Neural cell (in vitro differentiated cells): ENCODE results near the gene ROBO1.

ENCODE experiments used
- EZH2 ChIP-seq: fragments of 200-600, 300-800 bp; shearing (Covaris generic), sonication (generic); IDR thresholded peaks from 2 replicates; pipeline ENCODE4 v1.6.1; 2014; ENCODE audit warnings: antibody characterized with exemption, low read length, borderline replicate concordance, mild to moderate bottlenecking; ENCODE audit not compliant: insufficient read depth, poor library complexity, severe bottlenecking
- MXI1 ChIP-seq: fragments of 450-650 bp; conservative IDR thresholded peaks from 2 replicates; pipeline ENCODE4 v1.6.1; 2014; ENCODE audit warnings: antibody characterized with exemption, mild to moderate bottlenecking; ENCODE audit not compliant: poor library complexity, severe bottlenecking
- POLR2AphosphoS5 ChIP-seq: IDR thresholded peaks from 2 replicates; pipeline ENCODE4 v1.6.1; 2012
- RAD21 ChIP-seq: fragments of 450-650 bp; conservative IDR thresholded peaks from 2 replicates; pipeline ENCODE4 v1.6.1; 2014; ENCODE audit warnings: antibody characterized with exemption, mild to moderate bottlenecking, moderate library complexity
- SMC3 ChIP-seq: fragments of 450-650 bp; conservative IDR thresholded peaks from 2 replicates; pipeline ENCODE4 v1.6.1; 2014; ENCODE audit warnings: antibody characterized with exemption, mild to moderate bottlenecking, moderate library complexity; ENCODE audit not compliant: poor library complexity
- TAF1 ChIP-seq: IDR thresholded peaks from 2 replicates; pipeline ENCODE4 v1.6.1; 2012; ENCODE audit warnings: low read depth
- TF ChIP-seq, protein P1 (sequence below): fragments of 450-650 bp; IDR thresholded peaks from 2 replicates; pipeline ENCODE4 v1.5.1; 2014; ENCODE audit warnings: antibody characterized with exemption, mild to moderate bottlenecking, moderate library complexity; ENCODE audit not compliant: poor library complexity, severe bottlenecking
- TF ChIP-seq, protein P2 (sequence below): IDR thresholded peaks from 2 replicates; pipeline ENCODE4 v1.6.1; 2012; ENCODE audit warnings: borderline replicate concordance

DNA sequence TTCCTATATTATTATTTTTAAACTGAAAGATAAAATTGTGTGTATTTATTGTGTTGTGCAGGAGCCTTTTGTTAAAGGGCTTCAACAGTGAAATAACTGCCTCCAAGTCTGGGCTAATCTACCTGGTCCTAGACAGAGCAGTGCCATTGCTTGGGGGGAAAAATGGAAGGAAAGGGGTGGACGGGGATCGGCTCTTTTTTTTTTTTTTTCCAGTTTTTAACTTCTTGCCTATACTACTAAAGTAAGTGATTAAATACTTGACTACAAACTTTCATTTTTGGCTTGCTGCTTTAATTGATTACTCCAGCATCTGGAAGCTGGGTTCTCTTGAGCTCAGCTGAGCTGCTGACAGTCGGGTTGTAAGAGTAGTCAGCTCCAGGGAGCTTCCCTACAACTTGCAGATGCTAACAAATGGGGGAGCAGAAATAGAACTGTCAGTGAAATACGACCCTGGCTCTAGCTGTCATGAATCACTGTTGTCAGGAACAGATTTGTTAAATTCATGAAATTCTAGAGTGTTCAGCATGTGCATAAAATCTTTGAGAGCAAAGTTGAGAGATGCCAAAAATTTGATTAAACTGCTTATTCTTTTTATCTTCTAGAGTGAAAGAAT, 276.7 kb downstream of the ROBO1 start:
- no peak for TF ChIP-seq POLR2AphosphoS5
- TF ChIP-seq SMC3: no peak
- TF ChIP-seq, protein P1, sequence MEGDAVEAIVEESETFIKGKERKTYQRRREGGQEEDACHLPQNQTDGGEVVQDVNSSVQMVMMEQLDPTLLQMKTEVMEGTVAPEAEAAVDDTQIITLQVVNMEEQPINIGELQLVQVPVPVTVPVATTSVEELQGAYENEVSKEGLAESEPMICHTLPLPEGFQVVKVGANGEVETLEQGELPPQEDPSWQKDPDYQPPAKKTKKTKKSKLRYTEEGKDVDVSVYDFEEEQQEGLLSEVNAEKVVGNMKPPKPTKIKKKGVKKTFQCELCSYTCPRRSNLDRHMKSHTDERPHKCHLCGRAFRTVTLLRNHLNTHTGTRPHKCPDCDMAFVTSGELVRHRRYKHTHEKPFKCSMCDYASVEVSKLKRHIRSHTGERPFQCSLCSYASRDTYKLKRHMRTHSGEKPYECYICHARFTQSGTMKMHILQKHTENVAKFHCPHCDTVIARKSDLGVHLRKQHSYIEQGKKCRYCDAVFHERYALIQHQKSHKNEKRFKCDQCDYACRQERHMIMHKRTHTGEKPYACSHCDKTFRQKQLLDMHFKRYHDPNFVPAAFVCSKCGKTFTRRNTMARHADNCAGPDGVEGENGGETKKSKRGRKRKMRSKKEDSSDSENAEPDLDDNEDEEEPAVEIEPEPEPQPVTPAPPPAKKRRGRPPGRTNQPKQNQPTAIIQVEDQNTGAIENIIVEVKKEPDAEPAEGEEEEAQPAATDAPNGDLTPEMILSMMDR: no peak
- no peak for TF ChIP-seq RAD21
- TF ChIP-seq EZH2: no peak
- TF ChIP-seq, protein P2, sequence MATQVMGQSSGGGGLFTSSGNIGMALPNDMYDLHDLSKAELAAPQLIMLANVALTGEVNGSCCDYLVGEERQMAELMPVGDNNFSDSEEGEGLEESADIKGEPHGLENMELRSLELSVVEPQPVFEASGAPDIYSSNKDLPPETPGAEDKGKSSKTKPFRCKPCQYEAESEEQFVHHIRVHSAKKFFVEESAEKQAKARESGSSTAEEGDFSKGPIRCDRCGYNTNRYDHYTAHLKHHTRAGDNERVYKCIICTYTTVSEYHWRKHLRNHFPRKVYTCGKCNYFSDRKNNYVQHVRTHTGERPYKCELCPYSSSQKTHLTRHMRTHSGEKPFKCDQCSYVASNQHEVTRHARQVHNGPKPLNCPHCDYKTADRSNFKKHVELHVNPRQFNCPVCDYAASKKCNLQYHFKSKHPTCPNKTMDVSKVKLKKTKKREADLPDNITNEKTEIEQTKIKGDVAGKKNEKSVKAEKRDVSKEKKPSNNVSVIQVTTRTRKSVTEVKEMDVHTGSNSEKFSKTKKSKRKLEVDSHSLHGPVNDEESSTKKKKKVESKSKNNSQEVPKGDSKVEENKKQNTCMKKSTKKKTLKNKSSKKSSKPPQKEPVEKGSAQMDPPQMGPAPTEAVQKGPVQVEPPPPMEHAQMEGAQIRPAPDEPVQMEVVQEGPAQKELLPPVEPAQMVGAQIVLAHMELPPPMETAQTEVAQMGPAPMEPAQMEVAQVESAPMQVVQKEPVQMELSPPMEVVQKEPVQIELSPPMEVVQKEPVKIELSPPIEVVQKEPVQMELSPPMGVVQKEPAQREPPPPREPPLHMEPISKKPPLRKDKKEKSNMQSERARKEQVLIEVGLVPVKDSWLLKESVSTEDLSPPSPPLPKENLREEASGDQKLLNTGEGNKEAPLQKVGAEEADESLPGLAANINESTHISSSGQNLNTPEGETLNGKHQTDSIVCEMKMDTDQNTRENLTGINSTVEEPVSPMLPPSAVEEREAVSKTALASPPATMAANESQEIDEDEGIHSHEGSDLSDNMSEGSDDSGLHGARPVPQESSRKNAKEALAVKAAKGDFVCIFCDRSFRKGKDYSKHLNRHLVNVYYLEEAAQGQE: no peak
- no peak for TF ChIP-seq MXI1
- TF ChIP-seq TAF1: no peak
